Endothelial cell of umbilical vein (primary cell): ENCODE results near the gene ATP8A2. TPM values are rescaled to one million over a fixed set of nuclear protein-coding genes. Genes with fewer than 3 reads are reported as not detected.

ENCODE experiments used
- BruUV-seq: library from RNA; stranded (reverse); fragments of 400-500 nt; replicated peaks from 2 replicates; lab custom pipeline; 2021; lab: Mats Ljungman, UMichigan
- CTCF ChIA-PET: fragments of 300-600, 350-600 bp; sonication (Branson Sonifier 250); formaldehyde crosslinking; loops from one replicate; lab custom pipeline; 2021; ENCODE audit warnings: antibody characterized with exemption, inconsistent platforms; lab: Charles Lee
- POLR2A ChIA-PET: fragments of 300-600, 350-600 bp; sonication (Branson Sonifier 250); formaldehyde crosslinking; loops from one replicate; lab custom pipeline; 2021; ENCODE audit warnings: antibody characterized with exemption, inconsistent platforms; lab: Charles Lee
- DNase-seq: peaks from one replicate; pipeline ENCODE4 v3.0.0-alpha.2; 2011; ENCODE audit warnings: low read depth, low spot score
- FAIRE-seq: peaks from 2 replicates; lab custom pipeline; 2011; peaks lifted over from hg19 to GRCh38; lab: Jason Lieb, UNC
- H2AFZ ChIP-seq: 2 replicates; pipeline ENCODE4 v1.6.0; 2012; ENCODE audit warnings: low read depth, low read length, control low read depth, inconsistent platforms
- H3K27ac ChIP-seq: 2 replicates; pipeline ENCODE4 v1.5.1; 2011; ENCODE audit warnings: low read depth, mild to moderate bottlenecking, control low read depth, low read length, moderate library complexity; ENCODE audit not compliant: insufficient read depth
- H3K27me3 ChIP-seq, 2 experiments: 2 replicates each; pipeline versions ENCODE4 v1.6.0 to v1.6.1; 2011; ENCODE audit warnings: low read length in 2 of 2, mixed read lengths in 1 of 2; ENCODE audit not compliant: control insufficient read depth in 2 of 2, insufficient read depth in 2 of 2
- H3K36me3 ChIP-seq, 2 experiments: 2 replicates in 1 of 2; 3 replicates in 1 of 2; pipeline ENCODE4 v1.5.1; 2011; ENCODE audit warnings: low read length in 2 of 2, mild to moderate bottlenecking in 1 of 2, moderate library complexity in 1 of 2; ENCODE audit not compliant: control insufficient read depth in 2 of 2, insufficient read depth in 2 of 2; ENCODE audit errors: extremely low read depth in 1 of 2
- H3K4me1 ChIP-seq: 3 replicates; pipeline ENCODE4 v1.5.1; 2011; ENCODE audit warnings: mild to moderate bottlenecking, low read length; ENCODE audit not compliant: control insufficient read depth, insufficient read depth; ENCODE audit errors: extremely low read depth
- H3K4me2 ChIP-seq: 2 replicates; pipeline ENCODE4 v1.6.1; 2011; ENCODE audit warnings: low read length, control low read depth, mixed read lengths; ENCODE audit not compliant: insufficient read depth
- H3K4me3 ChIP-seq, 3 experiments: fragments of 200-600 bp in 1 of 3; sonication (generic), shearing (Covaris generic) in 1 of 3; replicated peaks in 1 of 3; 2 replicates each; pipeline ENCODE4 v1.5.1; 2011 to 2016; ENCODE audit warnings: control low read depth in 3 of 3, low read length in 3 of 3, mild to moderate bottlenecking in 2 of 3, inconsistent platforms in 1 of 3, low read depth in 1 of 3, moderate library complexity in 1 of 3; ENCODE audit not compliant: insufficient read depth in 1 of 3
- H3K79me2 ChIP-seq: 2 replicates; pipeline ENCODE4 v1.6.0; 2012; ENCODE audit warnings: low read length, inconsistent platforms; ENCODE audit not compliant: control insufficient read depth, insufficient read depth
- H3K9ac ChIP-seq: replicated peaks from 2 replicates; pipeline ENCODE3; 2011; ENCODE audit warnings: low read length, control low read depth; ENCODE audit not compliant: insufficient read depth; ENCODE audit errors: extremely low read depth
- H3K9me1 ChIP-seq: replicated peaks from 3 replicates; pipeline ENCODE4 v1.6.0; 2011; ENCODE audit warnings: mild to moderate bottlenecking, low read length; ENCODE audit not compliant: control insufficient read depth, insufficient read depth; ENCODE audit errors: extremely low read depth
- H3K9me3 ChIP-seq: replicated peaks from 2 replicates; pipeline ENCODE4 v1.5.1; 2012; ENCODE audit warnings: low read length, inconsistent platforms; ENCODE audit not compliant: control insufficient read depth, insufficient read depth
- H4K20me1 ChIP-seq: replicated peaks from 2 replicates; pipeline ENCODE3; 2011; ENCODE audit warnings: mild to moderate bottlenecking, low read length; ENCODE audit not compliant: control insufficient read depth, insufficient read depth; ENCODE audit errors: extremely low read depth
- CTCF ChIP-seq, 2 donors: IDR thresholded peaks; 1 replicate in 1 of 2; 2 replicates in 1 of 2; pipeline ENCODE4 v1.5.1; 2011; ENCODE audit warnings: low read length in 2 of 2, mild to moderate bottlenecking in 2 of 2, moderate library complexity in 2 of 2, control low read depth in 1 of 2, inconsistent platforms in 1 of 2, low read depth in 1 of 2; ENCODE audit not compliant: insufficient read depth in 1 of 2; ENCODE audit errors: extremely low read depth in 1 of 2
- EZH2 ChIP-seq: IDR thresholded peaks from 2 replicates; pipeline ENCODE4 v1.6.1; 2012; ENCODE audit warnings: borderline replicate concordance, low read depth, mild to moderate bottlenecking, moderate library complexity, low read length, inconsistent platforms; ENCODE audit not compliant: severe bottlenecking
- FOS ChIP-seq: IDR thresholded peaks from 2 replicates; pipeline ENCODE4 v1.6.1; 2011; ENCODE audit warnings: mild to moderate bottlenecking, low read length, moderate library complexity, borderline replicate concordance; ENCODE audit not compliant: insufficient read depth
- GATA2 ChIP-seq: IDR thresholded peaks from 2 replicates; pipeline ENCODE4 v1.7.0; 2011; ENCODE audit warnings: low read depth, mild to moderate bottlenecking, moderate library complexity, mixed read lengths, low read length; ENCODE audit not compliant: insufficient read length, insufficient read depth
- JUN ChIP-seq: IDR thresholded peaks from 2 replicates; pipeline ENCODE4 v1.6.1; 2011; ENCODE audit warnings: borderline replicate concordance, low read depth; ENCODE audit not compliant: insufficient read length, insufficient read depth
- MAX ChIP-seq: IDR thresholded peaks from 2 replicates; pipeline ENCODE4 v1.6.1; 2011; ENCODE audit not compliant: insufficient read depth, insufficient read length
- MYC ChIP-seq: IDR thresholded peaks from one replicate; pipeline ENCODE4 v1.6.1; 2011; ENCODE audit warnings: mild to moderate bottlenecking, low read depth, low read length
- POLR2A ChIP-seq: IDR thresholded peaks from 2 replicates; pipeline ENCODE4 v1.6.1; 2012; ENCODE audit warnings: low read depth, mild to moderate bottlenecking, control low read depth, low read length
- POLR2AphosphoS5 ChIP-seq: IDR thresholded peaks from 2 replicates; pipeline ENCODE4 v1.6.1; 2012; ENCODE audit warnings: low read depth, mild to moderate bottlenecking, control low read depth, low read length, moderate library complexity; ENCODE audit not compliant: insufficient read depth
- dilution Hi-C: fragments of 300-500 bp; cut with MboI; formaldehyde crosslinking; loops from one replicate; pipeline ENCODE4 v1.15.0; 2019; ENCODE audit warnings: low sequenced_read_pairs; ENCODE audit not compliant: extremely low pct_ligation_motif_present
- intact Hi-C: fragments of 100-400 bp; cut with micrococcal nuclease; formaldehyde crosslinking; loops from one replicate; pipeline ENCODE4 v1.10.0; 2022
- polyA plus RNA-seq, 4 experiments: library from polyadenylated mRNA; depleted of rRNA in 3 of 4; stranded (reverse) in 3 of 4; unstranded in 1 of 4; fragments of >200 nt; gene quantifications; 2 replicates each; pipeline versions ENCODE4 v1.2.1 to v1.2.3, GENCODE V29; 2011 to 2012; ENCODE audit warnings: missing spikeins in 1 of 4
- total RNA-seq: library from RNA; stranded (reverse); gene quantifications from 2 replicates; pipeline ENCODE4 v1.2.3, GENCODE V29; 2021

ATP8A2 gene
- total and polyA plus RNA-seq, 2 donors (not counting 3 experiments of a cell fraction or from before 2014, with no cell fraction given), result 0.11 to 0.49 TPM

- BruUV-seq, result no TSS peak
- CTCF ChIA-PET, result no interaction called here
- dilution Hi-C loops, result no loop called here
Measured at GRCh38 chr13:26046639-26047038, 674.9 kb downstream of the ATP8A2 start.

GRCh38 chr13:26047040-26047439 is 675.3 kb downstream of the ATP8A2 start:
- no peak for DNase-seq
- H4K20me1 ChIP-seq, result peaks cover 3% of the 10 kb centered on the region
- H3K79me2 ChIP-seq, result peaks cover 38% of the 10 kb centered on the region
- dilution Hi-C loops (no loop called here), intact Hi-C loops (loop anchor here (1.0 kb wide), 1 partner anchor 63 kb away; no protein-coding TSS in a partner anchor)
- H3K27ac ChIP-seq, result no peak overlapping the region
- CTCF ChIA-PET, result no interaction called here
- H3K36me3 ChIP-seq, result no peaks in the 10 kb centered on the region
- H3K9me3 ChIP-seq, result no peaks in the 10 kb centered on the region
- POLR2A ChIA-PET, result no interaction called here
- no peak overlapping the region for H2AFZ ChIP-seq
- FAIRE-seq, result no peak
- BruUV-seq, result no TSS peak
- H3K9ac ChIP-seq, result no peak overlapping the region
- peaks cover 19% of the 10 kb centered on the region for H3K4me1 ChIP-seq
- no peak overlapping the region for H3K4me3 ChIP-seq
- no peak for TF ChIP-seq POLR2AphosphoS5
- TF ChIP-seq MAX, result no peak
- no peak for TF ChIP-seq JUN
- TF ChIP-seq GATA2, result no peak
- no peak for TF ChIP-seq CTCF (IDR thresholded peaks at IDR 0.05; ENCODE audit: extremely low read depth in 1 of 2, insufficient read depth in 1 of 2, low read depth in 1 of 2, low read length in 2 of 2)
- no peak for TF ChIP-seq EZH2
- TF ChIP-seq FOS, result no peak
- TF ChIP-seq POLR2A, result no peak
- no peak for TF ChIP-seq MYC
- no peaks in the 10 kb centered on the region for H3K9me1 ChIP-seq
- H3K27me3 ChIP-seq, result peaks cover 0 to 3% of the 10 kb centered on the region in 2 experiments
- H3K4me2 ChIP-seq, result no peak overlapping the region

More at GRCh38 chr13:26046639-26047038, 674.9 kb downstream of the ATP8A2 start:
- Histone ChIP-seq H3K9ac (no peak overlapping the region), H3K4me2 (no peak overlapping the region), H2AFZ (no peak overlapping the region), H3K27me3 (peaks cover 0 to 3% of the 10 kb centered on the region in 2 experiments), H3K36me3 (no peaks in the 10 kb centered on the region), H3K4me1 (peaks cover 19% of the 10 kb centered on the region), H3K9me3 (no peaks in the 10 kb centered on the region), H3K79me2 (peaks cover 38% of the 10 kb centered on the region), H4K20me1 (peaks cover 3% of the 10 kb centered on the region), H3K9me1 (no peaks in the 10 kb centered on the region), H3K4me3 (no peak overlapping the region), H3K27ac (no peak overlapping the region)
- TF ChIP-seq FOS (no peak), CTCF (IDR thresholded peaks at IDR 0.05; ENCODE audit: extremely low read depth in 1 of 2, insufficient read depth in 1 of 2, low read depth in 1 of 2, low read length in 2 of 2) (no peak)
- no peak for FAIRE-seq
- POLR2A ChIA-PET, result no interaction called here
- DNase-seq, result no peak
- intact Hi-C loops, result loop anchor here (1.0 kb wide), 1 partner anchor 62 kb away; no protein-coding TSS in a partner anchor
